Liver (tissue), 3 donors: ENCODE measurements around the gene ZNF556.

Source experiments
- ATF3 ChIP-seq: IDR thresholded peaks from 2 replicates; pipeline ENCODE4 v1.6.1; 2016; ENCODE audit warnings: antibody characterized with exemption
- CTCF ChIP-seq: fragments of 150-350 bp; IDR thresholded peaks from 2 replicates; pipeline ENCODE4 v1.5.1; 2017; ENCODE audit warnings: improper control_type of control experiment, low read depth, low read length; ENCODE audit not compliant: missing input control
- EGR1 ChIP-seq, 2 donors: IDR thresholded peaks; 2 replicates each; pipeline ENCODE4 v1.6.1; 2016 to 2018; ENCODE audit warnings: antibody characterized with exemption in 2 of 2, low read depth in 2 of 2
- FOXA2 ChIP-seq: IDR thresholded peaks from 2 replicates; pipeline ENCODE4 v1.6.1; 2016; ENCODE audit warnings: antibody characterized with exemption
- GABPA ChIP-seq, 2 donors: IDR thresholded peaks in 1 of 2; conservative IDR thresholded peaks in 1 of 2; 2 replicates each; pipeline ENCODE4 v1.6.1; 2016; ENCODE audit warnings: antibody characterized with exemption in 2 of 2, mild to moderate bottlenecking in 1 of 2, moderate library complexity in 1 of 2
- JUND ChIP-seq, 2 donors: IDR thresholded peaks; 2 replicates each; pipeline ENCODE4 v1.6.1; 2016; ENCODE audit warnings: antibody characterized with exemption in 2 of 2
- MAX ChIP-seq: IDR thresholded peaks from 2 replicates; pipeline ENCODE4 v1.6.1; 2016; ENCODE audit warnings: antibody characterized with exemption
- RAD21 ChIP-seq, 2 donors: IDR thresholded peaks; 2 replicates each; pipeline ENCODE4 v1.6.1; 2016; ENCODE audit warnings: antibody characterized with exemption in 2 of 2, mild to moderate bottlenecking in 2 of 2
- REST ChIP-seq: IDR thresholded peaks from 2 replicates; pipeline ENCODE4 v1.6.1; 2016; ENCODE audit warnings: antibody characterized with exemption, mild to moderate bottlenecking
- SP1 ChIP-seq: IDR thresholded peaks from 2 replicates; pipeline ENCODE4 v1.6.1; 2018; ENCODE audit warnings: antibody characterized with exemption, mild to moderate bottlenecking
- TAF1 ChIP-seq: conservative IDR thresholded peaks from 2 replicates; pipeline ENCODE4 v1.6.1; 2016; ENCODE audit warnings: antibody characterized with exemption, mild to moderate bottlenecking
- YY1 ChIP-seq: IDR thresholded peaks from 2 replicates; pipeline ENCODE4 v1.6.1; 2016; ENCODE audit warnings: antibody characterized with exemption, mild to moderate bottlenecking
- ZBTB33 ChIP-seq: IDR thresholded peaks from 2 replicates; pipeline ENCODE4 v1.6.1; 2016; ENCODE audit warnings: antibody characterized with exemption
- donor health status: healthy.
- donor health status: healthy.

- no peak for TF ChIP-seq CTCF
- TF ChIP-seq REST = no peak
- TF ChIP-seq JUND (IDR thresholded peaks at IDR 0.05) = no peak
- no peak for TF ChIP-seq ATF3
- TF ChIP-seq RAD21 (IDR thresholded peaks at IDR 0.05) = no peak
- TF ChIP-seq YY1 = no peak
- TF ChIP-seq ZBTB33 = no peak
- TF ChIP-seq SP1 = no peak
- TF ChIP-seq MAX = no peak
- TF ChIP-seq FOXA2 = no peak
- no peak for TF ChIP-seq TAF1
- no peak for TF ChIP-seq GABPA (IDR thresholded peaks at IDR 0.05 in 1 of 2, conservative IDR thresholded peaks at IDR 0.05 in 1 of 2)
- no peak for TF ChIP-seq EGR1 (IDR thresholded peaks at IDR 0.05; ENCODE audit: low read depth in 2 of 2)
Measured at GRCh38 chr19:2906631-2907195, 39.6 kb downstream of the ZNF556 start.
